Prostate gland (tissue), 2 donors: ENCODE measurements around the gene INTS1.

Source experiments
- POLR2A ChIP-seq: fragments of 450-650 bp; IDR thresholded peaks from one replicate; pipeline ENCODE4 v1.6.1; 2016; ENCODE audit warnings: antibody characterized with exemption, mild to moderate bottlenecking
- TF ChIP-seq, protein P1 (sequence below), 4 experiments: fragments of 200-600 bp in 2 of 4; fragments of 450-650 bp in 2 of 4; sonication (generic) in 2 of 4; IDR thresholded peaks; 1 replicate in 3 of 4; 2 replicates in 1 of 4; pipeline ENCODE4 v1.5.1; 2016 to 2019; ENCODE audit warnings: antibody characterized with exemption in 4 of 4, mild to moderate bottlenecking in 2 of 4, moderate library complexity in 2 of 4

DNA sequence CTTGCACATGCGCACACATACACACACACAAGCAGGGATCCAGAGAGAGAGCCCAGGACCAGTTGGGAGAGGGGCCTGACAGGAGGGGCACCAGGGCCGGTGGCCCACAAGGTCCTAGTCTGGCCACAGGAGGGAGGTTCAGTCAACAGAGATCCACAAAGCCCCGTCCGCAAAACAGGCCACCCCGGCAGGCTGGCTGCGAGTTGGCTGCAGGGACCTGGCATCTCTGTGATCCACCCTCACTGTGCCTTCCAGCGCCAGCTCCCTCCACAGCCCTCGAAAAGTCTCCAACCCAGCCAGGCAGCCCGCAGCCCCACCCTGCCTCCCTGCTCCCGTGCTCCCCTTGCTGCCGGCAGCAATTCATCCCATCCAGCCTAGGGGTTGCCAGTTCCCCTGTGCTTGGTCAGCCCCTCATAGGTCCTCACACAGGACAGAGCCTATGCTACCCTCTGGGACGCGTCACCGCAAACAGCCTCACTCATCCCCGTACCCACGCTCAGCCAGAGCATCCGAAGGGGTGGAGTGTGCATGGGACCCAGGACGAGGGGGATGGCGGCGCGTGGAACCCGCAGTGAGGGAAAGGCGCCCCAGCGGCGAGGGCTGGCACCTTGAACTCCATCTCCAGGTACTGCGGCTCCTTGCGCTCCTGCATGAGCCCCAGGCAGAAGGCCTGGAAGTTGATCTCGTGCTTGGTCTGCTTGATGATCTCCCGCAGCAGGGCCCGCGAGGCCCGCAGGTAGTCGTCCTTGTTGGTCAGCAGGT, 7.5 kb downstream of the INTS1 start:
- TF ChIP-seq, protein P1, sequence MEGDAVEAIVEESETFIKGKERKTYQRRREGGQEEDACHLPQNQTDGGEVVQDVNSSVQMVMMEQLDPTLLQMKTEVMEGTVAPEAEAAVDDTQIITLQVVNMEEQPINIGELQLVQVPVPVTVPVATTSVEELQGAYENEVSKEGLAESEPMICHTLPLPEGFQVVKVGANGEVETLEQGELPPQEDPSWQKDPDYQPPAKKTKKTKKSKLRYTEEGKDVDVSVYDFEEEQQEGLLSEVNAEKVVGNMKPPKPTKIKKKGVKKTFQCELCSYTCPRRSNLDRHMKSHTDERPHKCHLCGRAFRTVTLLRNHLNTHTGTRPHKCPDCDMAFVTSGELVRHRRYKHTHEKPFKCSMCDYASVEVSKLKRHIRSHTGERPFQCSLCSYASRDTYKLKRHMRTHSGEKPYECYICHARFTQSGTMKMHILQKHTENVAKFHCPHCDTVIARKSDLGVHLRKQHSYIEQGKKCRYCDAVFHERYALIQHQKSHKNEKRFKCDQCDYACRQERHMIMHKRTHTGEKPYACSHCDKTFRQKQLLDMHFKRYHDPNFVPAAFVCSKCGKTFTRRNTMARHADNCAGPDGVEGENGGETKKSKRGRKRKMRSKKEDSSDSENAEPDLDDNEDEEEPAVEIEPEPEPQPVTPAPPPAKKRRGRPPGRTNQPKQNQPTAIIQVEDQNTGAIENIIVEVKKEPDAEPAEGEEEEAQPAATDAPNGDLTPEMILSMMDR (IDR thresholded peaks at IDR 0.05) = no peak
- TF ChIP-seq POLR2A = no peak
